HepG2 (cell line): ENCODE results near the gene FAM174C. TPM values are rescaled to one million over a fixed set of nuclear protein-coding genes. Genes with fewer than 3 reads are reported as not detected.

Experiments
- ELF3 ChIP-seq: IDR thresholded peaks from 2 replicates; pipeline ENCODE4 v1.6.1; 2016; ENCODE audit warnings: missing genetic modification reagents, missing compliant biosample characterization
- GPN1 ChIP-seq: sonication (generic); formaldehyde crosslinking; IDR thresholded peaks from 2 replicates; pipeline ENCODE4 v1.5.1; 2020; ENCODE audit warnings: missing genetic modification reagents, borderline replicate concordance
- SKI ChIP-seq: fragments of 450-650 bp; IDR thresholded peaks from one replicate; pipeline ENCODE4 v1.6.1; 2018; ENCODE audit warnings: mild to moderate bottlenecking; ENCODE audit not compliant: partially characterized antibody
- SOX13 ChIP-seq, 3 experiments: fragments of 450-650 bp in 1 of 3; sonication (generic) in 1 of 3; formaldehyde crosslinking in 1 of 3; IDR thresholded peaks in 2 of 3; conservative IDR thresholded peaks in 1 of 3; 2 replicates each; pipeline versions ENCODE4 v1.5.0 to v1.6.1; 2016 to 2020; ENCODE audit warnings: antibody characterized with exemption in 1 of 3, mild to moderate bottlenecking in 1 of 3, missing compliant biosample characterization in 1 of 3, missing genetic modification reagents in 1 of 3, moderate library complexity in 1 of 3
- SRSF9 ChIP-seq: fragments of 200-400 bp; formaldehyde crosslinking; IDR thresholded peaks from 2 replicates; pipeline ENCODE4 v1.6.1; 2018; ENCODE audit warnings: borderline replicate concordance, mild to moderate bottlenecking, low read depth, low read length; ENCODE audit not compliant: insufficient read depth, poor library complexity, severe bottlenecking
- STAT6 ChIP-seq: sonication (generic); formaldehyde crosslinking; IDR thresholded peaks from 2 replicates; pipeline ENCODE4 v1.4.0; 2020; ENCODE audit warnings: missing genetic modification reagents, mild to moderate bottlenecking, borderline replicate concordance
- ZFP1 ChIP-seq: IDR thresholded peaks from 2 replicates; pipeline ENCODE4 v1.6.1; 2016
- ZFYVE20 ChIP-seq: sonication (generic); formaldehyde crosslinking; IDR thresholded peaks from 2 replicates; pipeline ENCODE4 v1.8.0; 2023; ENCODE audit warnings: low read depth, mild to moderate bottlenecking, moderate library complexity, missing genetic modification reagents, borderline replicate concordance
- ZNF138 ChIP-seq: sonication (generic); formaldehyde crosslinking; IDR thresholded peaks from 2 replicates; pipeline ENCODE4 v1.5.0; 2020; ENCODE audit warnings: mild to moderate bottlenecking, low read depth, missing genetic modification reagents
- ZNF354B ChIP-seq: sonication (generic); formaldehyde crosslinking; IDR thresholded peaks from 2 replicates; pipeline ENCODE4 v1.8.0; 2022; ENCODE audit warnings: mild to moderate bottlenecking, missing genetic modification reagents
- ZNF547 ChIP-seq: sonication (generic); formaldehyde crosslinking; IDR thresholded peaks from 2 replicates; pipeline ENCODE4 v1.5.1; 2020; ENCODE audit warnings: mild to moderate bottlenecking, missing genetic modification reagents
- ZNF619 ChIP-seq: sonication (generic); formaldehyde crosslinking; IDR thresholded peaks from 2 replicates; pipeline ENCODE4 v1.4.0; 2020; ENCODE audit warnings: mild to moderate bottlenecking, missing genetic modification reagents
- ZSCAN21 ChIP-seq: sonication (generic); formaldehyde crosslinking; IDR thresholded peaks from 2 replicates; pipeline ENCODE4 v1.8.0; 2022; ENCODE audit warnings: mild to moderate bottlenecking, missing genetic modification reagents, moderate library complexity, borderline replicate concordance
- ZSCAN9 ChIP-seq: IDR thresholded peaks from 2 replicates; pipeline ENCODE4 v1.6.1; 2016; ENCODE audit warnings: borderline replicate concordance
- polyA plus RNA-seq, 8 experiments: library from polyadenylated mRNA; depleted of rRNA in 3 of 8; stranded (reverse) in 7 of 8; unstranded in 1 of 8; fragments of >200 nt; fragmentation: Illumina TruSeq in 4 of 8; extraction: Trizol in 4 of 8; gene quantifications; 2 replicates each; pipeline versions ENCODE4 v1.2.1 to v1.2.3, GENCODE V29; 2011 to 2016; ENCODE audit warnings: low read depth in 4 of 8, missing spikeins in 1 of 8, mixed read lengths in 1 of 8; ENCODE audit not compliant: insufficient read depth in 1 of 8
- total RNA-seq, 5 experiments: library from RNA; depleted of rRNA; stranded (reverse); fragments of >200 nt; fragmentation: Illumina TruSeq; extraction: Trizol; gene quantifications; 2 replicates each; pipeline ENCODE4 v1.2.3, GENCODE V29; 2016; ENCODE audit warnings: low read depth in 1 of 5
- TF ChIP-seq, protein P1 (sequence below): sonication (generic); formaldehyde crosslinking; IDR thresholded peaks from 2 replicates; pipeline ENCODE4 v1.4.0; 2020; ENCODE audit warnings: low read depth, missing genetic modification reagents
- TF ChIP-seq, protein P2 (sequence below): fragments of 450-650 bp; IDR thresholded peaks from 2 replicates; pipeline ENCODE4 v1.6.1; 2017; ENCODE audit warnings: mild to moderate bottlenecking

Gene FAM174C
- total and polyA plus RNA-seq, 2 of the 13 experiments (the other 11 are each of a cell fraction or from before 2014, with no cell fraction given), result 19.5 to 31.3 TPM

DNA sequence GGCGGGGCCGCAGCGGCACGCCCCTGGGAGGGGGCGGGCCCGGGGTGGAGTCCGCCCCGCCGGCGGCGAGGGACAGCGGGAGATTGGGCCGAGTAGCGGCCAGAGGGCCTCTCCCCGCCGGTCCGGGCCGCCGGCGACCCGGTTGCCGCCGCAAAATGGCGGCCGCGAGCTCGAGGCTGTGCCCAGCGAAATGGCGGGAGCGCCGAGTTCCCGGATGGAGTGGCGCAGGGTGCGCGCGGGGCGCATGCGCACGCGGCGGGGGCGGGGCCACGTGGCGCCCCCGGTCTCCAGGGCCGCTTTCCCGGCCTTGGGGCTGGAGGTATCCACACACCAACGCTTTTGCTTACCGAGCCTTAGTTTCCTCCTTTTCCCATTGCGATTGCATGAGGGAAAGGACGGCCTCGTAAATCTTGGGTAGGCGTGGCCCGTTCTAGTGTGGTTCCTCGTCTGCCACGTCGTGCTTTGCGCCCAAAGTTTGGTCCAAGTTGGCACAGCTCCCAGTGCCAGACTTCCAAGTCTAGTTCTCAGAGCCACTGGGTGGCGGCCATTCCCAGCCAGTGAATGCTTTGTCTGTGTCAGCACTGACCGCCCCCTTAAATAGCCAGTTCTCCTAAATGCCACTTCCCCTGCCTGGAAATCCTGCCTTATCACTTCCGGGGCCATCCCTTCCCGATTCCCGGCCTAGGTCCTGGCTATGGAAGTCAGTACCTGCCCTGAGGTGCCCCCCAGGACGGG, 5.7 kb upstream of the FAM174C start (continued):
- TF ChIP-seq, protein P1, sequence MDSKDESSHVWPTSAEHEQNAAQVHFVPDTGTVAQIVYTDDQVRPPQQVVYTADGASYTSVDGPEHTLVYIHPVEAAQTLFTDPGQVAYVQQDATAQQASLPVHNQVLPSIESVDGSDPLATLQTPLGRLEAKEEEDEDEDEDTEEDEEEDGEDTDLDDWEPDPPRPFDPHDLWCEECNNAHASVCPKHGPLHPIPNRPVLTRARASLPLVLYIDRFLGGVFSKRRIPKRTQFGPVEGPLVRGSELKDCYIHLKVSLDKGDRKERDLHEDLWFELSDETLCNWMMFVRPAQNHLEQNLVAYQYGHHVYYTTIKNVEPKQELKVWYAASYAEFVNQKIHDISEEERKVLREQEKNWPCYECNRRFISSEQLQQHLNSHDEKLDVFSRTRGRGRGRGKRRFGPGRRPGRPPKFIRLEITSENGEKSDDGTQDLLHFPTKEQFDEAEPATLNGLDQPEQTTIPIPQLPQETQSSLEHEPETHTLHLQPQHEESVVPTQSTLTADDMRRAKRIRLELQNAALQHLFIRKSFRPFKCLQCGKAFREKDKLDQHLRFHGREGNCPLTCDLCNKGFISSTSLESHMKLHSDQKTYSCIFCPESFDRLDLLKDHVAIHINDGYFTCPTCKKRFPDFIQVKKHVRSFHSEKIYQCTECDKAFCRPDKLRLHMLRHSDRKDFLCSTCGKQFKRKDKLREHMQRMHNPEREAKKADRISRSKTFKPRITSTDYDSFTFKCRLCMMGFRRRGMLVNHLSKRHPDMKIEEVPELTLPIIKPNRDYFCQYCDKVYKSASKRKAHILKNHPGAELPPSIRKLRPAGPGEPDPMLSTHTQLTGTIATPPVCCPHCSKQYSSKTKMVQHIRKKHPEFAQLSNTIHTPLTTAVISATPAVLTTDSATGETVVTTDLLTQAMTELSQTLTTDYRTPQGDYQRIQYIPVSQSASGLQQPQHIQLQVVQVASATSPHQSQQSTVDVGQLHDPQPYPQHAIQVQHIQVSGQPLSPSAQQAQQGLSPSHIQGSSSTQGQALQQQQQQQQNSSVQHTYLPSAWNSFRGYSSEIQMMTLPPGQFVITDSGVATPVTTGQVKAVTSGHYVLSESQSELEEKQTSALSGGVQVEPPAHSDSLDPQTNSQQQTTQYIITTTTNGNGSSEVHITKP (CRISPR knock-in tag), result no peak
- no peak for TF ChIP-seq SOX13 (IDR thresholded peaks at IDR 0.05)
- TF ChIP-seq SOX13 (CRISPR knock-in tag; conservative IDR thresholded peaks at IDR 0.05 in 1 of 2, IDR thresholded peaks at IDR 0.05 in 1 of 2), result peak in 1 of 2 experiments; percentile 37; a peak in 1 of 4 replicates
- no peak for TF ChIP-seq ZFP1
- TF ChIP-seq SKI, result no peak
- TF ChIP-seq ZNF138, result peak; percentile 88; the same call in 1 of the 2 replicates
- TF ChIP-seq ZFYVE20 (CRISPR knock-in tag), result no peak
- TF ChIP-seq GPN1 (CRISPR knock-in tag), result no peak
- TF ChIP-seq SRSF9, result no peak
- no peak for TF ChIP-seq ZNF547 (CRISPR knock-in tag)
- TF ChIP-seq ZSCAN21 (CRISPR knock-in tag), result no peak
- no peak for TF ChIP-seq STAT6
- no peak for TF ChIP-seq ZNF354B (CRISPR knock-in tag)
- TF ChIP-seq ELF3, result no peak; the same call in 1 of the 2 replicates
- TF ChIP-seq ZSCAN9 (CRISPR knock-in tag), result no peak
- 0 out of 2 replicates have a peak, but pooled peaks have one; percentile 35 for TF ChIP-seq ZNF619 (CRISPR knock-in tag)
- TF ChIP-seq, protein P2, sequence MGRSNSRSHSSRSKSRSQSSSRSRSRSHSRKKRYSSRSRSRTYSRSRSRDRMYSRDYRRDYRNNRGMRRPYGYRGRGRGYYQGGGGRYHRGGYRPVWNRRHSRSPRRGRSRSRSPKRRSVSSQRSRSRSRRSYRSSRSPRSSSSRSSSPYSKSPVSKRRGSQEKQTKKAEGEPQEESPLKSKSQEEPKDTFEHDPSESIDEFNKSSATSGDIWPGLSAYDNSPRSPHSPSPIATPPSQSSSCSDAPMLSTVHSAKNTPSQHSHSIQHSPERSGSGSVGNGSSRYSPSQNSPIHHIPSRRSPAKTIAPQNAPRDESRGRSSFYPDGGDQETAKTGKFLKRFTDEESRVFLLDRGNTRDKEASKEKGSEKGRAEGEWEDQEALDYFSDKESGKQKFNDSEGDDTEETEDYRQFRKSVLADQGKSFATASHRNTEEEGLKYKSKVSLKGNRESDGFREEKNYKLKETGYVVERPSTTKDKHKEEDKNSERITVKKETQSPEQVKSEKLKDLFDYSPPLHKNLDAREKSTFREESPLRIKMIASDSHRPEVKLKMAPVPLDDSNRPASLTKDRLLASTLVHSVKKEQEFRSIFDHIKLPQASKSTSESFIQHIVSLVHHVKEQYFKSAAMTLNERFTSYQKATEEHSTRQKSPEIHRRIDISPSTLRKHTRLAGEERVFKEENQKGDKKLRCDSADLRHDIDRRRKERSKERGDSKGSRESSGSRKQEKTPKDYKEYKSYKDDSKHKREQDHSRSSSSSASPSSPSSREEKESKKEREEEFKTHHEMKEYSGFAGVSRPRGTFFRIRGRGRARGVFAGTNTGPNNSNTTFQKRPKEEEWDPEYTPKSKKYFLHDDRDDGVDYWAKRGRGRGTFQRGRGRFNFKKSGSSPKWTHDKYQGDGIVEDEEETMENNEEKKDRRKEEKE, result no peak
